Left lung (tissue), 10 donors: ENCODE data around the gene LATS2. TPM values are rescaled to one million over a fixed set of nuclear protein-coding genes. Genes with fewer than 3 reads are reported as not detected.
A peak's percentile ranks its signal among the peaks of the same experiment; 100 is the strongest.
"Not testable (repeated sequence)": the region's sequence is repeated elsewhere in the genome, so short reads cannot be mapped to it uniquely, and the experiment has no call there.

Experiments used
- ATAC-seq: fragments of 200-7000 bp; cut with Tn5 transposase; one replicate; pipeline ENCODE4 v1.9.1; 2020; ENCODE audit warnings: moderate library complexity
- DNase-seq, 4 donors: peaks; one replicate each; pipeline ENCODE4 v3.0.0-alpha.2; 2013 to 2020
- H3K27ac ChIP-seq, 2 donors: fragments of 200-600 bp; sonication (generic) in 1 of 2; one replicate each; pipeline versions ENCODE4 v1.5.0 to v1.8.0; 2020 to 2021
- H3K27me3 ChIP-seq, 2 donors: fragments of 200-600 bp; sonication (generic) in 1 of 2; one replicate each; pipeline versions ENCODE4 v1.5.0 to v1.8.0; 2020 to 2021
- H3K36me3 ChIP-seq, 2 donors: fragments of 200-600 bp; sonication (generic) in 1 of 2; one replicate each; pipeline versions ENCODE4 v1.5.0 to v1.8.0; 2020 to 2021
- H3K4me1 ChIP-seq, 2 donors: fragments of 200-600 bp; one replicate each; pipeline ENCODE4 v1.8.0; 2021
- H3K4me3 ChIP-seq, 2 donors: fragments of 200-600 bp; sonication (generic) in 1 of 2; one replicate each; pipeline versions ENCODE4 v1.5.0 to v1.8.0; 2020 to 2021; ENCODE audit warnings: mild to moderate bottlenecking in 1 of 2
- H3K9me3 ChIP-seq, 2 donors: fragments of 200-600 bp; sonication (generic) in 1 of 2; one replicate each; pipeline versions ENCODE4 v1.5.0 to v1.8.0; 2020 to 2021
- CTCF ChIP-seq, 2 donors: fragments of 200-600 bp; sonication (generic) in 1 of 2; IDR thresholded peaks; one replicate each; pipeline versions ENCODE4 v1.5.0 to v1.8.0; 2021; ENCODE audit warnings: antibody characterized with exemption in 2 of 2
- intact Hi-C, 2 donors: fragments of 100-400 bp; cut with DNase I; formaldehyde crosslinking; loops; one replicate each; pipeline versions ENCODE4 v1.11.2 to v1.14.2; 2022
- polyA plus RNA-seq, 6 donors: library from polyadenylated mRNA; unstranded; fragments of 120-200 nt; gene quantifications; one replicate each; pipeline ENCODE4 v1.2.1, GENCODE V29; 2013; ENCODE audit not compliant: insufficient read length in 6 of 6
- total RNA-seq, 2 donors: library from RNA; stranded (reverse); fragmentation: NEBNext Ultra II Directional; extraction: Animal tissue kit (Norgen Biotek cat#: 25700); gene quantifications; one replicate each; pipeline ENCODE4 v1.2.1, GENCODE V29; 2021
- donor health status: DM: no; HTN: yes; CAD: no.
- donor health status: DM: no; HTN: no; CAD: no.

LATS2 gene
- total and polyA plus RNA-seq, 8 donors: 13.2 to 31.9 (median 17.0) TPM

GRCh38 chr13:20955496-20955895 is 105.9 kb downstream of the LATS2 start:
- H3K27me3 ChIP-seq: no peaks in the 10 kb centered on the region
- no peak overlapping the region for H3K27ac ChIP-seq
- no peaks in the 10 kb centered on the region for H3K4me1 ChIP-seq
- intact Hi-C loops: no loop called here
- DNase-seq (no peak), ATAC-seq (no peak)
- H3K4me3 ChIP-seq: no peak overlapping the region
- H3K9me3 ChIP-seq: no peaks in the 10 kb centered on the region
- TF ChIP-seq CTCF (IDR thresholded peaks at IDR 0.05): no peak
- H3K36me3 ChIP-seq: no peaks in the 10 kb centered on the region

GRCh38 chr13:20953245-20953931 is 108.0 kb downstream of the LATS2 start:
- intact Hi-C loops: no loop called here
- ATAC-seq (no peak), DNase-seq (no peak)
- Histone ChIP-seq H3K9me3 (no peaks in the 10 kb centered on the region), H3K27ac (no peak overlapping the region), H3K27me3 (no peaks in the 10 kb centered on the region), H3K36me3 (no peaks in the 10 kb centered on the region), H3K4me3 (no peak overlapping the region), H3K4me1 (no peaks in the 10 kb centered on the region)
- no peak for TF ChIP-seq CTCF (IDR thresholded peaks at IDR 0.05)

- no peak for TF ChIP-seq CTCF (IDR thresholded peaks at IDR 0.05)
- H3K27ac ChIP-seq: no peak overlapping the region
- H3K4me3 ChIP-seq: no peak overlapping the region
- H3K27me3 ChIP-seq: no peaks in the 10 kb centered on the region
- H3K36me3 ChIP-seq: no peaks in the 10 kb centered on the region
- intact Hi-C loops: no loop called here
- no peak for DNase-seq
- H3K4me1 ChIP-seq: no peaks in the 10 kb centered on the region
- no peaks in the 10 kb centered on the region for H3K9me3 ChIP-seq
- ATAC-seq: no peak
Observed at GRCh38 chr13:20952838-20953237, 108.5 kb downstream of the LATS2 start.

- not testable (repeated sequence) for DNase-seq, H3K36me3 ChIP-seq, ATAC-seq, H3K9me3 ChIP-seq, H3K4me3 ChIP-seq, H3K27ac ChIP-seq
- intact Hi-C loops: loop anchor here in 1 of 2 donors (10.0 kb wide), 1 partner anchor 187 kb away; no protein-coding TSS in a partner anchor
- peaks cover 0 to 21% of the 10 kb centered on the region in 2 donors for H3K4me1 ChIP-seq
- peaks cover 0 to 17% of the 10 kb centered on the region in 2 donors for H3K27me3 ChIP-seq
Observed at GRCh38 chr13:20948001-20948400, 113.4 kb downstream of the LATS2 start.

- intact Hi-C loops: loop anchor here in 1 of 2 donors (10.0 kb wide), 1 partner anchor 189 kb away; no protein-coding TSS in a partner anchor
- no peak for ATAC-seq
- H3K27me3 ChIP-seq: peaks cover 0 to 17% of the 10 kb centered on the region in 2 donors
- no peaks in the 10 kb centered on the region for H3K36me3 ChIP-seq
- peaks cover 0 to 21% of the 10 kb centered on the region in 2 donors for H3K4me1 ChIP-seq
- TF ChIP-seq CTCF (IDR thresholded peaks at IDR 0.05): no peak
- DNase-seq: peak in 3 of 4 donors; percentile 32 to 80 (median 51)
- no peak overlapping the region for H3K27ac ChIP-seq
- H3K4me3 ChIP-seq: peak overlapping the region in 1 of 2 donors; percentile 6
- H3K9me3 ChIP-seq: no peaks in the 10 kb centered on the region
Observed at GRCh38 chr13:20945952-20946383, 115.4 kb downstream of the LATS2 start.
